ENCODE measurements around the gene ECE1. TPM values are rescaled to one million over a fixed set of nuclear protein-coding genes. Genes with fewer than 3 reads are reported as not detected.
"Not testable (repeated sequence)": the region's sequence is repeated elsewhere in the genome, so short reads cannot be mapped to it uniquely, and the experiment has no call there.

The ECE1 gene
- total and polyA plus RNA-seq, 2 of the 8 experiments (the other 6 are each of a cell fraction or from before 2014, with no cell fraction given), result 21.4 to 36.8 TPM

DNA sequence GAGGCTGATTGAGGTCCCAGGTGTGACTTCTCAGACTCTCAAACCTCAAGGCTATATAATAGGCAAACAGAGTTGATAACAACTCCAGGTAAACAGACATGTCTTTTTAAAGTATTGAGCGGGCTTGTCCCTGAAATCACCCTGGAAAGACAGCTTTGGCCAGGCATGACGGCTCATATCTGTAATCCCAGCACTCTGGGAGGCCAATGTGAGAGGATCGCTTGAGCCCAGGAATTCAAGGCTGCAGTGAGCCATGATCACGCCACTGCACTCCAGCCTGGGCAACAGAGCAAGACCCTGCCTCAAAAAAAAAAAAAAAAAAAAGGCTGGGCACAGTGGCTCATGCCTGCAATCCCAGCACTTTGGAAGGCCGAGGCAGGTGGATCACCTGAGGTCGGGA lies 4.9 kb downstream of the ECE1 start:
- H3K14ac ChIP-seq (ENCODE audit: insufficient read length); H4K8ac ChIP-seq (ENCODE audit: extremely low read depth, insufficient read depth, low read length); H2AFZ ChIP-seq (ENCODE audit: low read length); H3K4me3 ChIP-seq (ENCODE audit: extremely low read depth in 1 of 4, insufficient read depth in 2 of 4, low read depth in 3 of 4, low read length in 4 of 4); H2BK120ac ChIP-seq (replicated peaks; ENCODE audit: low read depth, low read length); H3K23me2 ChIP-seq (ENCODE audit: low read depth, low read length); H4K20me1 ChIP-seq (replicated peaks in 1 of 2; ENCODE audit: control insufficient read depth in 1 of 2, insufficient read depth in 2 of 2, low read length in 2 of 2); H3K4me2 ChIP-seq (ENCODE audit: insufficient read depth in 1 of 2, low read depth in 2 of 2, low read length in 2 of 2); H3K27me3 ChIP-seq (replicated peaks in 1 of 4; ENCODE audit: control insufficient read depth in 3 of 4, extremely low read depth in 1 of 4, insufficient read depth in 3 of 4, low read length in 3 of 4); H2BK5ac ChIP-seq (ENCODE audit: low read depth, low read length); H2BK12ac ChIP-seq (ENCODE audit: low read depth, low read length); H3K27ac ChIP-seq (ENCODE audit: low read depth, low read length); H2BK20ac ChIP-seq (ENCODE audit: low read length); H4K91ac ChIP-seq (replicated peaks; ENCODE audit: insufficient read length, low read length); H3K23ac ChIP-seq (ENCODE audit: insufficient read length); H3K9me3 ChIP-seq (ENCODE audit: insufficient read depth in 2 of 2, low read depth in 1 of 2, low read length in 1 of 2); H2AK5ac ChIP-seq (ENCODE audit: low read depth, low read length); H3K36me3 ChIP-seq (ENCODE audit: control insufficient read depth in 2 of 4, insufficient read depth in 4 of 4, low read length in 3 of 4); H3K9ac ChIP-seq (replicated peaks in 1 of 4; ENCODE audit: extremely low read depth in 1 of 4, low read depth in 3 of 4, low read length in 3 of 4); POLR2A ChIA-PET (ENCODE audit: partially characterized antibody); H3K79me1 ChIP-seq (ENCODE audit: low read depth, low read length); H3K56ac ChIP-seq (replicated peaks; ENCODE audit: insufficient read length, low read depth, low read length); DNase-seq (ENCODE audit: low read depth in 1 of 2, low spot score in 2 of 2); H3K79me2 ChIP-seq (ENCODE audit: control insufficient read depth in 1 of 2, insufficient read depth in 2 of 2, low read length in 2 of 2); H3K4ac ChIP-seq (replicated peaks; ENCODE audit: insufficient read length, low read depth, low read length); H4K5ac ChIP-seq (ENCODE audit: insufficient read length, low read depth, low read length); H2BK15ac ChIP-seq (ENCODE audit: low read length); H3K18ac ChIP-seq (ENCODE audit: extremely low read depth, low read length); FAIRE-seq: not testable (repeated sequence)
- H3K4me1 ChIP-seq (replicated peaks in 1 of 4; ENCODE audit: control insufficient read depth in 3 of 4, insufficient read depth in 4 of 4, low read length in 3 of 4), result peaks cover 0 to 19% (median 4%) of the 10 kb centered on the region in 4 experiments; a peak in 5 of 7 replicates
- 86% methylated on average over 4 of the region's 6 CpGs; no CpG with 5 or more reads in 1 of the 2 experiments for WGBS, 2 experiments (ENCODE audit: extremely low coverage in 1 of 2, insufficient coverage in 1 of 2, insufficient read length in 1 of 2, insufficient replicate concordance in 2 of 2, low coverage in 1 of 2, low lambda C conversion rate in 2 of 2, missing lambda C conversion rate in 1 of 2)
- CTCF ChIA-PET (ENCODE audit: partially characterized antibody), result interaction anchor here (0.7 to 11.6 kb wide), 7 partner anchors 8 to 68 kb away, joined by 3 to 144 read pairs (median 3); no protein-coding TSS in a partner anchor
